Measurements from ENCODE around the gene FUT9. TPM values are rescaled to one million over a fixed set of nuclear protein-coding genes. Genes with fewer than 3 reads are reported as not detected.

FUT9 gene
- total and polyA plus RNA-seq, 4 donors: under 0.01 TPM; not detected in 3

DNA sequence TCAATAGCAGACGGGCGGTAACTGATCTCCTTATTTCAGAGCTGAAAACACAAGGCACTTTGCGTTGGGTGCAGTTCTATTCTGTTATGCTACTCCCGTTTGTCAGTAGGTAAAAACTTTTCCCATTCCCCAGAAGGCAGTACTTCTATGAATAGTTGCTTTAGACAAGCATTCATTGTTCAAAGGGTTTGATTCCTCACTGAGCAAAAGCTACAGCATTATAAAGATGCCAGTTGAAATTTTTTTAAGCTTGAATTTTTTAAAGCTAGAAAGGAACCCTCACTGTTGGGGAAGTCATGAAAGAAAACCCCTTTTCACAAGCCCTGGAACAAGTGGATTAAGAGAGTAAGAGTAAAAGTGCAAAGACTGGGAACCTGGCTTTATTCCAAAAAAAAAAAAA lies 42.3 kb downstream of the FUT9 start:
- ATAC-seq (ENCODE audit: low FRiP score): no peak
- DNase-seq: no peak
- Histone ChIP-seq H3K9me3 (ENCODE audit: control insufficient read depth, low read length) (no peaks in the 10 kb centered on the region), H3K4me3 (ENCODE audit: low read length in 2 of 2) (no peak overlapping the region), H3K4me1 (ENCODE audit: control insufficient read depth in 1 of 2, insufficient read depth in 2 of 2, low read length in 2 of 2) (no peaks in the 10 kb centered on the region), H3K27ac (ENCODE audit: low read depth in 1 of 2, low read length in 2 of 2) (no peak overlapping the region), H3K27me3 (ENCODE audit: control insufficient read depth in 1 of 2, insufficient read depth in 2 of 2, low read length in 1 of 2) (no peaks in the 10 kb centered on the region), H3K36me3 (ENCODE audit: control insufficient read depth in 1 of 2, insufficient read depth in 2 of 2, low read length in 1 of 2) (no peaks in the 10 kb centered on the region)
- intact Hi-C loops (cut with DNase I): no loop called here
- 44 to 60% methylated on average over 4 of the region's 4 CpGs for WGBS, 2 donors

DNA sequence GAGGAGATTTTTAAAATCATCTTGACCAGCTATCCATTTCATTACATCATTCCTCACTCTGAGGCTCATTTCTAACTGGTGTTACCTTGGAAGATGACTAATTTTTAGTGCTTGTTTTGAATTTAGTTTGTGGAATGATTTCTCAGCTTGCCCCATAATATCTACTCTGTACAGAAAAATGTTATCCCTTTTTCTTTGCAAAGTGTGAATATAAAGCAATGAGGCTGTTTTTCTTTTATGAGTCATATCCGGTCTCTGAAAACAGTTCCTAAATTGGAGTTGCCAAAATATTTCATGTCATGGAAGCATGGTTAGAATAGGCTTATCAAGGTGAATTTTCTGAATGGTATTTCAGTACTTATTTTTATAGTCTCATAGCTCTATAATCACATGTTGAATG lies 43.8 kb downstream of the FUT9 start:
- no peak overlapping the region for H3K27ac ChIP-seq (ENCODE audit: low read depth in 1 of 2, low read length in 2 of 2)

DNA sequence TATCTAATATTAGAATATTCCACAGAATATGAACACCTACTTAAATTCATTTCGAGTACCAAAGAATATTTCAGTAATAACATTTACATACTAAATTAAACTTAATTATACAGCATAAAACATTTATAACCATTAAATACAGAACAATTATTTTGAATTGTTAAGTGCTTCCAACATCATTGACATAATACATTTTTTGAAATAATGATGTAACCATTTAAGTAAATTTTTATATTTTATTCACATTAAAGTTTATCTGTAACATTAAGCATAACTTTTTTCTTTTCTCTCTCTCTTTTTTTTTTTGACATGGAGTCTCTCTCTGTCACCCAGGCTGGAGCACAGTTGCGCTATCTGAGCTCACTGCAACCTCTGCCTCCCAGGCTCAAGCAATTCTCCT lies 44.5 kb downstream of the FUT9 start:
- 93 to 97% methylated on average over 2 of the region's 2 CpGs for WGBS, 2 donors
- H3K9me3 ChIP-seq (ENCODE audit: control insufficient read depth, low read length): no peaks in the 10 kb centered on the region
- DNase-seq (no peak), ATAC-seq (ENCODE audit: low FRiP score) (no peak)
- intact Hi-C loops (cut with DNase I): no loop called here
- no peak overlapping the region for H3K27ac ChIP-seq (ENCODE audit: low read depth in 1 of 2, low read length in 2 of 2)
- no peaks in the 10 kb centered on the region for H3K36me3 ChIP-seq (ENCODE audit: control insufficient read depth in 1 of 2, insufficient read depth in 2 of 2, low read length in 1 of 2)
- no peak overlapping the region for H3K4me3 ChIP-seq (ENCODE audit: low read length in 2 of 2)
- no peaks in the 10 kb centered on the region for H3K27me3 ChIP-seq (ENCODE audit: control insufficient read depth in 1 of 2, insufficient read depth in 2 of 2, low read length in 1 of 2)
- no peaks in the 10 kb centered on the region for H3K4me1 ChIP-seq (ENCODE audit: control insufficient read depth in 1 of 2, insufficient read depth in 2 of 2, low read length in 2 of 2)

More for the DNA sequence above, 43.8 kb downstream of the FUT9 start:
- Histone ChIP-seq H3K27me3 (ENCODE audit: control insufficient read depth in 1 of 2, insufficient read depth in 2 of 2, low read length in 1 of 2) (no peaks in the 10 kb centered on the region), H3K36me3 (ENCODE audit: control insufficient read depth in 1 of 2, insufficient read depth in 2 of 2, low read length in 1 of 2) (no peaks in the 10 kb centered on the region), H3K9me3 (ENCODE audit: control insufficient read depth, low read length) (no peaks in the 10 kb centered on the region), H3K4me1 (ENCODE audit: control insufficient read depth in 1 of 2, insufficient read depth in 2 of 2, low read length in 2 of 2) (no peaks in the 10 kb centered on the region), H3K4me3 (ENCODE audit: low read length in 2 of 2) (no peak overlapping the region)
- WGBS, 2 donors: 0 to 6% methylated on average over 1 of the region's 1 CpG
- DNase-seq (no peak), ATAC-seq (ENCODE audit: low FRiP score) (no peak)
- intact Hi-C loops (cut with DNase I): no loop called here

DNA sequence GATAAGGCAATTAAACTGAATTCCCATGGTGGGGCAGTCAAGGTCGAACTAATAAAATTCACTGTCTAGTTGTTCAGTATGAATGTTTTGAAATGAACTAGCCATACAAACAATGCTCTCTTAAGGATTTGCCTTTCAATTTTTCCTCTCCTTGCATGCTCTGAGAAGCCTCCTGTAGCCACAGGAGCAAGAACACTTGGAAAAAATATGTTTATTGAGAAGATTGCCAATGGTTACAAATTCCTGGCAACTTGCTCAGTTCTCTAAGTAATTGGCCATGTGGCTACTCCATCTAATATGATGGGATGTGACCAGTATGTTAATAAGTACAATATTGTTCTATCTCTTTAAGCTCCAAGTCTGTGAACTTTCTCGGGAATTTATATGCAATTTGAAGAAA lies 49.4 kb downstream of the FUT9 start:
- Histone ChIP-seq H3K4me1 (ENCODE audit: control insufficient read depth in 1 of 2, insufficient read depth in 2 of 2, low read length in 2 of 2) (no peaks in the 10 kb centered on the region), H3K27ac (ENCODE audit: low read depth in 1 of 2, low read length in 2 of 2) (no peak overlapping the region), H3K27me3 (ENCODE audit: control insufficient read depth in 1 of 2, insufficient read depth in 2 of 2, low read length in 1 of 2) (no peaks in the 10 kb centered on the region), H3K9me3 (ENCODE audit: control insufficient read depth, low read length) (no peaks in the 10 kb centered on the region), H3K4me3 (ENCODE audit: low read length in 2 of 2) (no peak overlapping the region), H3K36me3 (ENCODE audit: control insufficient read depth in 1 of 2, insufficient read depth in 2 of 2, low read length in 1 of 2) (no peaks in the 10 kb centered on the region)
- no peak for ATAC-seq (ENCODE audit: low FRiP score)
- whole genome bisulfite sequencing, 2 donors: 60 to 74% methylated on average over 2 of the region's 2 CpGs
- intact Hi-C loops (cut with DNase I): no loop called here
- no peak for DNase-seq

DNA sequence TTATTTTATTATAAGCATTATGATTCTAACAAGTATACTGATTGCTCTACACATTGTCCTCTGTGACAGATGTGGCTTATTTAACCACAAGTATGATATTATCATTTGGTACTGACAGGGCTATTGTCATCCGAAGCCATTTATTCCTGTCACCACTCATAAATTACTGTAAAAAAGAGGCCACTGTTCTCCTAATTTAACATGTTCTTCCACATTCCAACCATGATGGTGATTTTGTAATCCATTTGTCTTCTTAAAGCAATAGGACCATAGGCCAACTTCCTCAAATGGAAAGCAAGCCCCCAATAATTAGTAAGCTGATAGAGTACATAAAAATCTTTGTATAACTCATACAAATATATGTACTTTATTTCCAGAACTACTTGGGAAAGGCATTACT lies 50.6 kb downstream of the FUT9 start:
- Histone ChIP-seq H3K4me3 (ENCODE audit: low read length in 2 of 2) (no peak overlapping the region), H3K27ac (ENCODE audit: low read depth in 1 of 2, low read length in 2 of 2) (no peak overlapping the region), H3K9me3 (ENCODE audit: control insufficient read depth, low read length) (no peaks in the 10 kb centered on the region), H3K36me3 (ENCODE audit: control insufficient read depth in 1 of 2, insufficient read depth in 2 of 2, low read length in 1 of 2) (no peaks in the 10 kb centered on the region), H3K27me3 (ENCODE audit: control insufficient read depth in 1 of 2, insufficient read depth in 2 of 2, low read length in 1 of 2) (no peaks in the 10 kb centered on the region), H3K4me1 (ENCODE audit: control insufficient read depth in 1 of 2, insufficient read depth in 2 of 2, low read length in 2 of 2) (no peaks in the 10 kb centered on the region)
- intact Hi-C loops (cut with DNase I): no loop called here
- 82 to 85% methylated on average over 1 of the region's 1 CpG for WGBS, 2 donors
- no peak for DNase-seq
- no peak for ATAC-seq (ENCODE audit: low FRiP score)

DNA sequence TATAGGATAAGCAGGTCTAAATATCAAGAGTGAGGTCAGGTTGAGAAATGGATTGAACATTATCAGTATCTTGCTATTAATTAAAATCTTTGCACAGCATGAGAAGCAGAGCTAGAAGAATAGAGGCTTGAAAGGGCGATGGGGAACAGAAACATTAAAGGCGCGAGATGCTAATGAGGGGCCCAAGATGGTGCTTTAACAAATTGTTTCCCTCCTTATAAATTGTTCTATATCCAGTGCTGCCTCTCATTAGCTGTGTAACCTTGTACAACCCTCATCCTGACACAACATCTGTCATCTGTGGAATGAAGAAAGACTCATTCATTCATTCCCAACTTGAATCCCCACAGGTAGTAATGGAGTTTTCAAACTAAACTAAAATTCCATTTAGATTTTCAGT lies 57.8 kb downstream of the FUT9 start:
- no peak for ATAC-seq (ENCODE audit: low FRiP score)
- DNase-seq: no peak
- H3K36me3 ChIP-seq (ENCODE audit: control insufficient read depth in 1 of 2, insufficient read depth in 2 of 2, low read length in 1 of 2): no peaks in the 10 kb centered on the region
- intact Hi-C loops (cut with DNase I): no loop called here
- no peak overlapping the region for H3K4me3 ChIP-seq (ENCODE audit: low read length in 2 of 2)
- no peak overlapping the region for H3K27ac ChIP-seq (ENCODE audit: low read depth in 1 of 2, low read length in 2 of 2)
- no peaks in the 10 kb centered on the region for H3K27me3 ChIP-seq (ENCODE audit: control insufficient read depth in 1 of 2, insufficient read depth in 2 of 2, low read length in 1 of 2)
- 97 to 98% methylated on average over 3 of the region's 3 CpGs for WGBS, 2 donors
- no peaks in the 10 kb centered on the region for H3K9me3 ChIP-seq (ENCODE audit: control insufficient read depth, low read length)
- H3K4me1 ChIP-seq (ENCODE audit: control insufficient read depth in 1 of 2, insufficient read depth in 2 of 2, low read length in 2 of 2): no peaks in the 10 kb centered on the region

DNA sequence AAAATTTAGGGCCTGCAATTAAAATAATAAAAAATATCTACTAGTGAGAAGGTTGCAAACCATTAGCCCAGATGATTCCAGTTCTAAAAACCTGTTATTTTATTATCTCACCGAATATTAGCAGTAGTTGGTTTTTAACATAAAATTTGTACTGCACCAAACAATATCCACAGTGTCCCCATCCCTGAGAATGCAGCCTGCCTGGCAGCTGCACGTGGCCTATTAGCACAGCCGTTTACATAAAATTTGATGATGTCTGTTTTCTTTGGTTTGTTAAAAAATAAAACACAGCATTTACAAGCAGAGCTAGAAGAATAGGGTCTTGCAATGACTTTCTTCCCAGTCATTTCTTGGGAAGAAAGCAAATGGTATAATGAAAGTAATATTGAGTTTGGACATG lies 58.2 kb downstream of the FUT9 start:
- Histone ChIP-seq H3K4me3 (ENCODE audit: low read length in 2 of 2) (no peak overlapping the region), H3K4me1 (ENCODE audit: control insufficient read depth in 1 of 2, insufficient read depth in 2 of 2, low read length in 2 of 2) (no peaks in the 10 kb centered on the region), H3K9me3 (ENCODE audit: control insufficient read depth, low read length) (no peaks in the 10 kb centered on the region), H3K36me3 (ENCODE audit: control insufficient read depth in 1 of 2, insufficient read depth in 2 of 2, low read length in 1 of 2) (no peaks in the 10 kb centered on the region), H3K27ac (ENCODE audit: low read depth in 1 of 2, low read length in 2 of 2) (no peak overlapping the region), H3K27me3 (ENCODE audit: control insufficient read depth in 1 of 2, insufficient read depth in 2 of 2, low read length in 1 of 2) (no peaks in the 10 kb centered on the region)
- WGBS, 2 donors: 42 to 43% methylated on average over 3 of the region's 3 CpGs
- ATAC-seq (ENCODE audit: low FRiP score): no peak
- no peak for DNase-seq
- intact Hi-C loops (cut with DNase I): no loop called here

DNA sequence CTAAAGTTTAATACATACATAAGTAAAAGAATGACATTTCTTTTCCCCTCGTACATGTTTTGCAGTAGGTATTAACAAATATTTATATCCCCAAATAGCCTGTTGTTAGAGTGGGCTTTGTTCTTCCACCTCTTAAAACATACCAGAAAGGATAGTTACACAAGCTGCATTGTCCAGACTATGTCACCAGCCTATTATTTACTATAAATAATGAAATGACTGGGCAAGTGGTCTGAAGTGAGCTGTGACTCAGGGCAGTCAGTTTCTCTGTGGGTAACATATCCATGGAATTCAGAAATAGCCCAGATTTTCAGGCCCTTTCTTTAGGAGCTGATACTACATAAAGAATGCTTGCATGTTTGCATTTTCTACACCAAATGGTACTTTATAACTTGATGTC lies 60.1 kb downstream of the FUT9 start:
- WGBS, 2 donors: 55 to 64% methylated on average over 1 of the region's 1 CpG
- no peak overlapping the region for H3K27ac ChIP-seq (ENCODE audit: low read depth in 1 of 2, low read length in 2 of 2)
- no peak for ATAC-seq (ENCODE audit: low FRiP score)
- no peaks in the 10 kb centered on the region for H3K27me3 ChIP-seq (ENCODE audit: control insufficient read depth in 1 of 2, insufficient read depth in 2 of 2, low read length in 1 of 2)
- no peaks in the 10 kb centered on the region for H3K9me3 ChIP-seq (ENCODE audit: control insufficient read depth, low read length)
- DNase-seq: no peak
- intact Hi-C loops (cut with DNase I): no loop called here
- H3K4me1 ChIP-seq (ENCODE audit: control insufficient read depth in 1 of 2, insufficient read depth in 2 of 2, low read length in 2 of 2): no peaks in the 10 kb centered on the region
- H3K36me3 ChIP-seq (ENCODE audit: control insufficient read depth in 1 of 2, insufficient read depth in 2 of 2, low read length in 1 of 2): no peaks in the 10 kb centered on the region
- H3K4me3 ChIP-seq (ENCODE audit: low read length in 2 of 2): no peak overlapping the region

DNA sequence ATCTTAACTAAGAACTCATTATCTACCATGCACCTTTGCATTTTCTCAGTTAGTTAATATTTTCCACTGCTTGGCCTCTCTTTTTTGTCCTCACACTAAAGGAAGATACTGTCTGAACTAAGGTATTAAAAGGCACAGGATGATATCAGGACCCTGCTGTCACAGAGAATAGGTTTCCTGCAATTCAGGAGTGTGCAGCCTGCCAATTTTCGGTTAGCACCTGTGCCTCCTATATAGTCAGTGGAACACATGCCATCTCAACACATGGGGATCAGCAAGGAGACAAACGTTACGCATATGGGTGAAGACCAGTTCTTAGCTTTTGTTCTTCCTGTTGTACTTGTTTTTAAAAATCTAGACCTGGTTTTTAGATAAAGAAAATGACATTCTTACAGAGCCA lies 71.0 kb downstream of the FUT9 start:
- no peak for ATAC-seq (ENCODE audit: low FRiP score)
- 68 to 73% methylated on average over 3 of the region's 3 CpGs for WGBS, 2 donors
- DNase-seq: no peak
- Histone ChIP-seq H3K27ac (ENCODE audit: low read depth in 1 of 2, low read length in 2 of 2) (no peak overlapping the region), H3K27me3 (ENCODE audit: control insufficient read depth in 1 of 2, insufficient read depth in 2 of 2, low read length in 1 of 2) (no peaks in the 10 kb centered on the region), H3K36me3 (ENCODE audit: control insufficient read depth in 1 of 2, insufficient read depth in 2 of 2, low read length in 1 of 2) (no peaks in the 10 kb centered on the region), H3K9me3 (ENCODE audit: control insufficient read depth, low read length) (no peaks in the 10 kb centered on the region), H3K4me3 (ENCODE audit: low read length in 2 of 2) (no peak overlapping the region), H3K4me1 (ENCODE audit: control insufficient read depth in 1 of 2, insufficient read depth in 2 of 2, low read length in 2 of 2) (no peaks in the 10 kb centered on the region)
- intact Hi-C loops (cut with DNase I): no loop called here
